COLO668 (cell line): ENCODE results near the gene DBH.
"Not testable (repeated sequence)": the region's sequence is repeated elsewhere in the genome, so short reads cannot be mapped to it uniquely, and the experiment has no call there.

Source experiments
- DNase-seq: peaks from one replicate; lab custom pipeline; 2025; ENCODE audit not compliant: unreplicated experiment; lab: John Stamatoyannopoulos, UW

Gene DBH

DNA sequence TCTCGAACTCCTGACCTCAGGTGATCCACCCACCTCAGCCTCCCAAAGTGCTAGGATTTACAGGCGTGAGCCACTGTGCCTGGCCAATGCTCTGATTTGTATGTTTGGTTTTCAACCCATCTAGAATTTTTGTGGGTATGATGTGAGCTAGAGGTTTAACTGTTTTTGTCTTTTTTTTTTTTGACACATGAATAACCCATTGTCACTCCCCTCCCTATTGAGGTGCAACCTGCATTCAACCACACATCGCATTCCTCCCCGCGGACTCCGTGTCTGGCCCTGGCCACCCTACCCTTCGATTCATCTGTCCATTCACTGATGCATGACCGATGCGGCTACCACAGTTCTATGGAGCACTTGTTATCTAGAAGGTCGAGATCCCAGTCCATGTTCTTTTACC lies 17.4 kb upstream of the DBH start:
- DNase-seq, result no peak

DNA sequence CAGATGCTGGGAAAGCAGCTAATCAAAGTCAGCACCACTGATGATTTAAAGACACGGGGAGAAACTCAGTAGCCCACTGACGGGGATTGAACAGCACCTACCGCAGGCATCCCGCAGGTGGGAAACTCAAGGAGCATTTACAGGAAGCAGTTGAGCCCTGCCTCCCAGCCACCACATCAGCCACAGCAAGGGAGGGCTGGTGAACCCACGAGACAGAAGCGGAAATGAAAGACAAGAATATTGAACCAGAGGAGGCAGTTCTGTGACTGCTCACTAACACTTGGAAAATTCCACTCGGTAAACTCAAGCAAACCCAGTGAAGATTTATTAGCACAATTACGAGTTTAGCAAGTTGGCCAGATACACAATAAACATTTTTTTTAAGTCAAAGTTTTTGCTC lies 16.4 kb upstream of the DBH start:
- DNase-seq, result no peak

DNA sequence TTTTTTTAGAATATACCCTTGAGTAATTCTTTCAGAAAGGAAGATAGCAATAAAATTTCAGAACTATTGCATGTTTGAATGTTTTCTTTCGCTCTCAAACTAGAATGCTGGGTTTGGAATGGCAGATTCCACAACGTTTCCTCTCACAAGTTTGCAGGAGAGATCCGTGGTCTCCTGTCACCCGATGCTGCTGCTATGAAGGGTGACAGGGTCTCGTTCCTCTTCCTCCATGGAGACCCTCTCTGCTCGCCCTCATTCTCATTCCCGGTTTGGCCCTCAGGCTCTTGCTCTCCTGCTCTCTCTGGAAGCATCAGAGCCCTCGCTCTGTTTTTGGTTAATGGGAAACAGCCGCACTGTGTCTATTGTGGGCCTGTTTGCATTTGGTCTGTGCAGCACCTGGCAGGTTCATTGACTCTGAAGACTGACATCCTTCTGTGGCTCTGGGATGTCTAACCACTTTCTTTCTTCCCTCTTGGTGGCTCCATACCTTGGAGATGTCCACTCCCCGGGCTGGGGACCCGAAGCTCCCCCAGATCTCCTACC lies 14.4 kb upstream of the DBH start:
- DNase-seq, result peak; percentile 31

DNA sequence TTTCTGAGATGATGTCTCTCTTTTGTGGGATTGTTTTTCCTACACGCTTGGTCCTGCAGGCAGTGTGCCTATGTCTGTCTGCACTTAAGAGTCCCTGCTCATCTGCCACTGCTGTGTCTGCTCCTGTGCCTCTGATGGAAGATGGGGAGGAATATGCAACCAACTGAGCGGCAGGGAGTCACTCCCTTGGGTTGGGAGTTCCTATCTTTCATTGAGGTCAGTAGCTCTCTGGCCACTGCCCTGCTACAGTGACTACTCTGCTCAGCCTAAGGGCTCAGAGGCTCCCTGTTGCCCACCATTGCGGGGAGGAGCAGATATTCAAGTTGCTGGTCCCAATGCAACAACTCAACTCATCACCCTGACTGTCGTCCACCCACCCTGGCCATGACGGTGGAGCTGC lies 13.6 kb upstream of the DBH start:
- no peak for DNase-seq

DNA sequence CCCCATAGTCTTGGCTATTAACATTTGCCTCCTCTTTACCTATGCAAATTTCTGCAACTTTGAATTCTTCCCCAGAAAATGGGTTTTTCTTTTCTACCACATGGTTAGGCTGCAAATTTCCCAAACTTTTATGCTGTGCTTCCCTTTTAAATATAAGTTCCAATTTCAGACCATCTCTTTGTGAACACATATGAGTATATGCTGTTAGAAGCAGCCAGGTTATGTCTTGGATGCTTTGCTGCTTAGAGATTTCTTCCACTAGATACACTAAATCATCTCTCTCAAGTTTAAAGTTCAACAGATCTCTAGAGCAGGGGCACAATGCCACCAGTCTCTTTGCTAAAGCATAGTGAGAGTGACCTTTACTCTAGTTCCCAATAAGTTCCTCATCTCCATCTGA lies 10.2 kb upstream of the DBH start:
- not testable (repeated sequence) for DNase-seq

DNA sequence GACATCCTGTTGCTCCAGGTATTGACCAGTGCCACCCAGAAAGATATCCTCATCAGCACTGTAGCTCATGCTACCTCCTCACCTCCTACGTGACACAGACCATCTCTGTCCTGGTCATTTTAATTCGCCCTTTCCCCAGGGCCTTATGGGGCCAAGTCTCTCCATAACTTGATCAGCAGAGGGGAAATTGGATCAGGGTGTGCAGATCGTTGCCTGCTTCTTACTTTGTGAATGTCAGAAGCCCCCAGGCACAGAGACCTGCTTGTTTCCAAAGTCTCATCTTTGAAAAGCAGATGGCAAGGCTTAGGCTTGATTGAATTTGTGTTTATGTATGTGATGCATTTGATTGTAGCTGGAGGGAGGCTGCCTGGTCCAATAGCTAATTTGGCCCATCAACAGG lies 8.8 kb upstream of the DBH start:
- no peak for DNase-seq

DNA sequence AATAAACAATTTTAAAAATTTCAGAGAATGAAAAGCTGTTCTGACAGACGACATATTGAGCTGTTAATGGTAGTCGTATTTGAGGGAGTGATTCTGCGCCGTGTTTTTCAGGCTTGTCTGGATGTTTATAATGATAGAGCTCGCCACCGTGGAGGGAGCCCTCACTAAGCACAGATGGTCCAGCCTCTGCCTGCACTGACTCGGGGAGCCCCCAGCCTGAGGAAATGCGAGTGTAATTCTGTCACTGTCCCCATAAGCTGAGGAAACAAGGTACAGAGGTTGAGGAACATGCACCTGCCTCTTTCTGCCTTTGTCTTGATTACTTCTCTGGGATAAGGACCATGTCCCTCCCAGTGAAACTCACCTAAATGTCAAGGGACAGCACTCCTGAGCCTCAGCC lies 7.4 kb upstream of the DBH start:
- DNase-seq, result no peak

DNA sequence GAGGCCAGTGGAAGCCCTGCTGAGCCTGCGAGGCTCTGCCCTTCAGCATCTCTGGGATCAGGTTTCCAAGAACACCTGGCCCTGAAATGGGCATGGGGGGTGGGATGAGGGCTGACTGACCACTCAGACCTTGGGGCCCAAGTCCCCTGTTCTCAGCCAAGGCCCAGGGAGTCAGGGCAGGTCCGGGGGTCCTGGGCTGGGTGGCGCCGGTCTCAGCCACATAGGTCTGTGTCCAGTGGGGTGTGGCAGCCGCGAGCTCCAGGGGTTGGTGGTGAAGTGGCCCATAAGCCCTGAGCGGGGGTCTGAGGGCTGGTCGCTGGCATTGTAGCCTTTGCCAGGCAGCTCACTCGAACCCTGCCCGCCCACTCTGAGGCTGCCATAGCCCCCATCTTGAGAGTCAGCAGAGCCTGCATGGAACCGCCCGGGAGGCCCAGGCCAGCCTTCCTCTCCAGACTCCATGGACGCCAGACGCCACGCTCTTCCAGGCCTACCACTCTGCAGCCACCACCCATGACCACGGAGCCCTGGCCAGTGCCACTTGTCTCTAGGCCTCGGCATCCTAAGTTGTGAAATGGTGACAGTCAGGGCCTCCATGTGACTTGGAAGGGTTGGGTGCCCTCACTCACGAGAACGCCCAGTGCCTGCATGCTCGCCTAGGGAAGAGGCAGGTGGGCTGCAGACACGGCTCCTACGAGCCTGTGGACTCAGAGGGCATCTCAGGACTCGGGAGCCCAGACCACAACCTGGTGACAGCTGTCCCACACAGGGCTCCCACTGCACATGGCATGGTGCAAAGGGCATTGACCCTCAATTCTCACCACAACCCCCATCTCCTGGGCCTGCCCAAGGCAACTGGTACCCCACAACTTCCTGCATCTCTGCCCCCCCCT lies 6.7 kb upstream of the DBH start:
- DNase-seq, result no peak

DNA sequence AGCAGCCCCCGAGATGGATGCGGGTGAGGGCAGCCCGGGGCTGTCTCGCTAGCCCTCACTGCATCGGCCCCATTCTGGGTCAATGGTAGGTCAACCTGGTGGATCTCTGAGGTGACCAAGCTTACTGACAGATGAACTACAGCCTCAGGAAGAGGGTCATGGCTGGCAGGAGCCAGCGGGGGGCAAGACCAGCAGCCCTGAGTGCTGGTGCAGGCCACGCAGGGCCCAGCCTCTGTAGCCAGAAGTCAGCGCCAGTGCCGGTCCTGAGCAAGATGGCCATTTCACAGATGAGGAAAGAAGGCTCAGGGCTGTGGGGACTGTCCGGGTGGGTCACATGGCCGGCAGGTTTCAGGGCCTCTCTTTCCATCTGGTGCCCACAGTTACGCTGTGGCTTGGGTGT lies 5.1 kb upstream of the DBH start:
- DNase-seq, result no peak

DNA sequence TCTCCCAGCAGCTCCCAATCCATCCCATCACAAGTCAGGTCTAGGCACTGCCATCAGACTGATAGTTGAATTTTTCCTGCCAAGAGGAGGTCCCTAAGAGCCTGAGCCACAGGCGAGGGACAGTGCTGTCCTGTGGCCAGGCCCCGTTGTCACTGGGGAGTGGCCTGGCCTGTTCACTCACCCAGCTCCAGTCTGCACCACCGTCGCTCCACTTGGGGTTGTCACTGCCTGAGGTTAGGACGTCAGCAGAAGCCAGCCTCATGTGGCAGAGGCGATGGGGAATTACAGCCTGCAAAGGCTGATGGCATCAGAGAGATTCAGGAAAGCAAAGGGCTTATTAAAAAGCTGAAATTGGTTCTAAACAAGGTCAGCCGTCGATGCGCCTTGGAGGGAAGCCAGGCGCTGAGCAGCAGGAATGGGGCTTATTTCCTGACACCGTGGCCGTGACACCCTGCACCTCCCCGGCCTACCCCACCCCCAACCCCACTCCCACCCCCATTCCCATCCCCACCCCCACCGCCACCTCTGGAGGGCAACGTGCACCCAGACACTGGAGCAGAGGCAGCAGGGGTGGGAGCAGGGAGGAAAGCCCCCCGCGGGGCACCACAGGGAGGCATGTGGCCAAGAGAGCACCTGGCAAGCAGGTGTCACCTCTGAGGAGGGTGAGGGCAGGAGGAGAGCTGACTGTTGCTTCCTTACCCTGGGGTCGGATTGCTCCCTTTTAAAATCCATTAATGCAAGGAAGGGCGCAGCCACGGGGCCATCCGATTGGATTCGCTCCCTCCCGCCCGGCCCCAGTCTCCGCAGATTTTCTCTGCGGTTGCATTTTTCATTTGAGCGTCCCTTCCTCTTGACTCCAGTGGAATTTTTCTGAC lies 3.1 kb upstream of the DBH start:
- peak; percentile 85 for DNase-seq

DNA sequence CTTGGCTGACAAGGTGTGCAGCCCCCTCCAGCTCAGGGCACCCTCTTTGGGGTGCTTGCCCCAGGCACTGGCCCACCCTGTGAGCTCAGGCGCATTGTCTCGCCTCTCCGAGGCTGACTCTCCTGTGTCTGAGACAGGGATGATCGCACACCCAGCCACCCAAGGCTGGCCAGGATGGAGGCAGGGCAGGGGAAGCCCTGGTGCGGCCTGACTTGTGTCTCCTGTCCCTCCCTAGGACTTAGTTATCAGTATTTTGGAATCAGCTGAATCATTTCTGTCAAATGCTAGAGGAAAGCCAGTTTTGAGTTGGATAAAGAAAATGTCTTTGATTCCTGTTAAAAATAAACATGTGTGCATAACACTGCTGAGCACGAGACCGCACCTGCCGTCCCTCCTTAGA lies 2.5 kb upstream of the DBH start:
- DNase-seq, result peak; percentile 65

DNA sequence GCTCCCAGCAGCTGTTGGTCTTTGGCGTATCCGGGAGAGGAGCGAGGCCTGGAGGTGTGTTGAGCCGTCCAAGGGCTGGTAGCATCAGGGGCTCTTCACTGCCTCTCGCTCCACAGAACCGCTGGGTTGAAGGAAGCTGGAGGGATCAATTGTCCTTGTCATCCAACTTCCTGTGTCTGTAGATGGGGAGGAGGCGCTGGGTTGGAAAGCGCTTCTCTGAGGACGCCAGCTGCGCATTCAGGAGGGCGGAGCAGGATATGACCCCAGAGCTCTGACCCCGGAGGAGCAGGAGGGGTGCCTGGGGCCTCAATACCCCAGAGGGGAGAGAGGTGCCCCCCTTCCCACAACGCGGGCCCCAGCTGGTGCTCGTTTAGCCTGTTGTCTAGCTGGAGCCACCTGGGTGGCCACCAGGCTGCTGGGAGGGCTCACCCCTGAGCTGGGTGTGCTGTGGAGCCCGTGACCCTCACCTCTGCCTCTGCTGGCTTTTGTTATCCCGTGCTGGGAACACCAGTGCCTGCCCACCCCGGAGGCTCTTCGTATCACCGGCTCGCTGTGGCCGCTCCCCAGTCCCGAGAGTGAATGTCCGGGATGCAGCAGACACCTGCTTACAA lies 2.0 kb upstream of the DBH start:
- DNase-seq, result peak; percentile 86

DNA sequence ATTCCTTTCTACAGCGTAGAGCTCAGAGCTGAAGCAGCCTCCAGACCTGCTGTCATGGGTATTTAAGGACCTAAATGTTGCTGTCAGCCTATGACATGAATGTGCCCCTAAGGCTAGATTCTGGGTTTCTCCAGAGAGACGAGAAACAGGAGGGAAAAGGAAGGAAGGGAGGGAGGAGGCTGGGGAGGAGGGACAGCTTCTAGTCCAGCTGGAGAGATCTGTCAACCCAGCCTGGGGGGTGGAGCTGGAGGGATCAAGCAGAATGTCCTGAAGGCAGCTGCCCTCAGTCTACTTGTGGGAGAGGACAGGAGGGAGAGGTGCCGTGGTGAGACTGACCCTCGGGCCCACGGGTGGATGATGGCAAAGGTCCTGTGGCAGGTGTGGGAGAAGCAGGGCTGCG lies 1.1 kb upstream of the DBH start:
- peak; percentile 31 for DNase-seq

DNA sequence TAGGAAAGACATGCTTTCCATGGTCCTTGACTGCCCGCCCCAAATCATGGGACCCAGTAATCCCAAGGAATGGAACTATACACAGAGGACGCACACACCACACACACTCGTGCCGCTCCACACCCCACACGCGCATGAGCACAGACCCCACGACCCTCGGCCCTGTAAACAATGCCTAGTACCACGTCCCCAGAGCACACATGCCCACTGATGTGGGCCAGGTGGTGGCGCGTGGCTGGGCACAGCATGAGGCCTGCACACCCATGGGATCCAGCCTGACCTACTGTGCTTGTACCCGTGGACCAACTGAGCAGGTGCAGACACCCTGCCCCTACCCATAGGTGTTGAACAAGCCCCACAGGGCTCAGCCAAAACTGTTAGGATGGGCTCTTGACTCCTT lies 739 bp downstream of the DBH start:
- no peak for DNase-seq

DNA sequence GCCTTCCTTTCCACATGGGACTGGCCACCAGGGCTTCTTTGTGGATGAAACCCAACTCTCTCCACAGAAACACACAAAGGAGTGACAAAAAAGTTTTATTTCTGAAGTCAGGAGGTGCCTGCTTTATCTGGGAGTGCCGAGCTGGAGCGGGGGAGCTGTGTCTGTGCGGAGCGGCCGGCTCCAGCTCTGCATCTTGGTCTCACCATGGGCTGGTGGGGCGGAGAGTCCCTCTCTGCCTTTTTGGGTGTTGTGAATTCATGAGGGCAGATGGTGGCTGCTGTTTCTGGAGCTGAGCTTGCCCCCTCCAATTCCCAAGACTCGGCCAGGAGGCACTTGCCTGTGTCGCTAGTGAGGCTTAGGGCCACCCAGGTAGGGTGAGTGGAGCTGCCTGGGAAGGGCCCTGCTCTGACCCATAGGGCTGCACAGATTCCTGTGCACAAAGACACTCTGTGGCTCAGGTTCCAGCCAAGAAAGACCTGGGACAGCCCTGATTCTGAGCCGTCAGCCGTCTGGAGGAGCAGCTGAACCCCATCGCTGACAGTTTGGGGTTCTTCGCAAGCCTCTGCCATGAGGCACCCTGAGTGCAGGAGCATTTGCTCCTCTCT lies 1.4 kb downstream of the DBH start:
- no peak for DNase-seq

DNA sequence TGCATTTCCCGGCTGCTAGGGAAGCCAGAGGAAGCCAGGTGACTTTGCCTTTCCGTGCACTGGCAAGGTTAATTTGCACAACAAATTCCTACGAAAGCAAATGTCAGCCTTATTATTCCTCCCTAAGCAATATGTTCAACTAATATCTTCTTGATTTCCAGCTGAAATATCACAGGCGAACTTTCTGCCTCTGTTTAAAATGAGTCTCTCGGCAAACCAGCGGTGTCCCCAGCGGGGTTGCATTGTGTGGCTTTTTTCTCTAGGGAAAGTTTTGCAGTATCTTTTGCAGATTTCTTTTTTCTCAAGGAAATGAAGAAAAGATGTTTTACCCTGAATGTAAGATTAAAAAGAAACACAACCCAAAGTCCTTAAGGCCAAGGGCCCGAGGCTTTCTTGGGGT lies 1.9 kb downstream of the DBH start:
- no peak for DNase-seq

DNA sequence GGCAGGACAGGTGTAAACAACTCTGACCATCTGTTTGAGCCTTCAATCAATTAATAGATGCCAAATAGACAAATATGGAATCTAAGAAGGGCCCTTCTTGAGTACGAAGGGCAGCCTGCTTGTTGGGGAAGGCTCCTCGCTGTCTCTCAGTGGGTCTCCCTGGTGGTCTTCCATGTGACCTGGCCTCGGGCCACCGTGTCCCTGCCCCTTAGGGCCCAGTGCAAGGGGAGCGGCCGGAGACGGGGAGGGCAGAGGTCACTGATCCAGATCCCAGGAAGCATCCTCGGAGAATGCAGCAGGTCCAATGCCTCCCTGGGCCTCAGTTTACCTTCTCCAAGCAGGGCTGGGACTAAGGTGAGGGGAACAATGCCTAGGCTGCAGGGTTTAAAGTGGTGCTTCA lies 2.5 kb downstream of the DBH start:
- DNase-seq, result no peak

DNA sequence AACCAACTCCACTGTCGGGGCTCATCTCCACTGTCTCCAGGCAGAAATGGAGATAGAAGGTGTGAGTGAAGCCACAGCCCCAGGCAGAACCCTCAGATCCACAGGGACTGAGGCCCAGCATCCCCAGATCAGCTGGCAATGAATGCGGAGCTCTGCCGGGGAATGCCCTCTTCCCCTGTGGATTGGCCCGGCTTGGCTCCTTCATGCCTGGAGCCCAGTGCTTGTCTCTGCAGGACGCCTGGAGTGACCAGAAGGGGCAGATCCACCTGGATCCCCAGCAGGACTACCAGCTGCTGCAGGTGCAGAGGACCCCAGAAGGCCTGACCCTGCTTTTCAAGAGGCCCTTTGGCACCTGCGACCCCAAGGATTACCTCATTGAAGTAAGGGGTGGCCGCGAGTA lies 3.5 kb downstream of the DBH start:
- no peak for DNase-seq

DNA sequence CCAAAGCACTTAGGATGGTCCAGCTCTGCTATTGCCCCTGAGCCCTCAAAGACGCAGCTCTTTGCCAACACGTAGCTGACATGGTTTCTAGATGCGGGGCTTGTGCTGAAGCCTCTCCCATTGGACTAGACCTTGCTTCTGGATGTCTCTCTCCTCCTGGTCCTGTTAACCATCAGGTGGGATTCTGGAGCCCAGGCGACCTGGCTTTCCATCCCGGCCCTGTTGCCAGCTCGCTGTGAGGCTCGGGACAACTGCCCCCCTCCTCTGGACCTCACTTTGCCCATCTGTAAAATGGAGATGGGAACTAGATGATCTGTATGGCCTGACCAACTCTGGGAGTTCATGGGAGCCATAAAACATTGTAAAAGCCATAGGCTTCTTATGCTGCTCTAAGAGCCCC lies 4.0 kb downstream of the DBH start:
- no peak for DNase-seq

DNA sequence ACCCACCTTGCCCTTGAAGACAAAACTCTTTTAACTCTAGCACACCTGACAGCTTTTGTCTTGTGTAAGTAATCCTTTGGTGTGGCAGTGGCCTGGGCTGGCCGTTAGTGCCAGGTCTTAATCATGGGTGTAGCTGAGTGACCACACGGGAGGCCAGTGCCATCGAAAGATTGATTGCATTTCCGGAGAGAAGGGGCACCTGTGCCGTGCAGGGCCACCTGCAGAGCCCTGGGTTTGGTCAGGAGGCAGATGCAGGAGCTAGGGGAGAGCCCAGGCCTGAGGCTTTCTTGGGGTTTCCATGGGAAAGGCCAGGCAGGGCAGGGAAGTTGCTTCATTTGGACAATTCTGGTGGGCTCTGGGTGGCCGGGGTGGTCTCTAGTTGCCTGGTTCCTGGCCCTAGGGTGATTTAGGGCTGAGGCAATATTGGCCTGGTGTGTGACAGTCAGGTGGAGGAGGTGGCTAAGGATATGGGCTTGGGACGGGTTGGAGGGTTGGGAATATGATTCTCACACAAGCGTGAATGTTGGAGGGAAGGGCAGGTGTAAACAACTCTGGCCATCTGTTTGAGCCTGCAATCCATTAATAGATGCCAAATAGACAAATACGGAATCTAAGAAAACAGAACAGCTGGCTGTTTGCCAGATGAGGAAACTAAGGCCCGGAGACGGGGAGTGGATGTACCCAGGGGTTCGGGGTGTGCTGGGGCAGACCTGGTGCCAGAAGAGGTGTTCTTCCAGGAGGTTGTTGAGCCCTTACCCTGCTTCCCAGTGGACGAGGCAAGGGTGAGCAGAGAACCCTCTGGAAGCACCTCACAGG lies 4.6 kb downstream of the DBH start:
- peak; percentile 51 for DNase-seq

DNA sequence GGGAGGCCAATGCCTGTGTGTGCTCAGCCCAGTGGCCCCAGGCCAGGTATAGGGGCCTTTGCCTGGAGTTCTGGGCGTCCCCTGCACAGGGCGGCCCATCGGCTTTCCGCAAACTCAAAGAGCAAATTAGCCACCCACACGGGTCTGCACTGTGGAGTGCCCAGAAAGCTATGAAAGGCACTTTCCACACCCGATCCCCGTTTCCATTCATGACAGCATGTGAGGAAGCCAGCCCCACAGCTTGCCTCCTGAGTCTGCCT lies 5.2 kb downstream of the DBH start:
- peak; percentile 21 for DNase-seq
